ENCODE data around the gene SLC10A3. TPM values are rescaled to one million over a fixed set of nuclear protein-coding genes. Genes with fewer than 3 reads are reported as not detected.

The SLC10A3 gene
- total RNA-seq, 1 experiment from 2014 or later: 17.9 TPM

GRCh38 chrX:154465601-154466000 is 24.8 kb downstream of the SLC10A3 start:
- ChIA-PET CTCF (interaction anchor here (0.7 kb wide), 1 partner anchor 1228 kb away, joined by 3 read pairs; no protein-coding TSS in a partner anchor), POLR2A (no interaction called here)
- H3K27me3 Mint-ChIP-seq (ENCODE audit: insufficient read depth, unreplicated experiment): peaks cover 7% of the 10 kb centered on the region
- H3K4me3 Mint-ChIP-seq (ENCODE audit: unreplicated experiment): no peak overlapping the region
- H3K4me1 Mint-ChIP-seq (ENCODE audit: insufficient read depth, unreplicated experiment): peaks cover 4% of the 10 kb centered on the region
- no peak for TF ChIP-seq CTCF (IDR thresholded peaks at IDR 0.05; ENCODE audit: unreplicated experiment)
- intact Hi-C loops (cut with micrococcal nuclease): no loop called here
- no peaks in the 10 kb centered on the region for H3K9me3 Mint-ChIP-seq (ENCODE audit: unreplicated experiment)
- no peak overlapping the region for H3K27ac Mint-ChIP-seq (ENCODE audit: low read depth, unreplicated experiment)
- BruUV-seq (replicated peaks): no TSS peak
- no peak for DNase-seq (ENCODE audit: unreplicated experiment)
- peaks cover 26% of the 10 kb centered on the region for H3K36me3 Mint-ChIP-seq (ENCODE audit: insufficient read depth, unreplicated experiment)

- Mint-ChIP-seq H3K4me1 (ENCODE audit: insufficient read depth, unreplicated experiment) (peaks cover 4% of the 10 kb centered on the region), H3K36me3 (ENCODE audit: insufficient read depth, unreplicated experiment) (peaks cover 26% of the 10 kb centered on the region), H3K27me3 (ENCODE audit: insufficient read depth, unreplicated experiment) (peaks cover 7% of the 10 kb centered on the region), H3K4me3 (ENCODE audit: unreplicated experiment) (no peak overlapping the region), H3K9me3 (ENCODE audit: unreplicated experiment) (no peaks in the 10 kb centered on the region), H3K27ac (ENCODE audit: low read depth, unreplicated experiment) (no peak overlapping the region)
- CTCF ChIA-PET: no interaction called here
- BruUV-seq (replicated peaks): no TSS peak
- TF ChIP-seq CTCF (IDR thresholded peaks at IDR 0.05; ENCODE audit: unreplicated experiment): no peak
- no peak for DNase-seq (ENCODE audit: unreplicated experiment)
- POLR2A ChIA-PET: no interaction called here
- intact Hi-C loops (cut with micrococcal nuclease): no loop called here
Measured at GRCh38 chrX:154464806-154465365, 25.5 kb downstream of the SLC10A3 start.

DNA sequence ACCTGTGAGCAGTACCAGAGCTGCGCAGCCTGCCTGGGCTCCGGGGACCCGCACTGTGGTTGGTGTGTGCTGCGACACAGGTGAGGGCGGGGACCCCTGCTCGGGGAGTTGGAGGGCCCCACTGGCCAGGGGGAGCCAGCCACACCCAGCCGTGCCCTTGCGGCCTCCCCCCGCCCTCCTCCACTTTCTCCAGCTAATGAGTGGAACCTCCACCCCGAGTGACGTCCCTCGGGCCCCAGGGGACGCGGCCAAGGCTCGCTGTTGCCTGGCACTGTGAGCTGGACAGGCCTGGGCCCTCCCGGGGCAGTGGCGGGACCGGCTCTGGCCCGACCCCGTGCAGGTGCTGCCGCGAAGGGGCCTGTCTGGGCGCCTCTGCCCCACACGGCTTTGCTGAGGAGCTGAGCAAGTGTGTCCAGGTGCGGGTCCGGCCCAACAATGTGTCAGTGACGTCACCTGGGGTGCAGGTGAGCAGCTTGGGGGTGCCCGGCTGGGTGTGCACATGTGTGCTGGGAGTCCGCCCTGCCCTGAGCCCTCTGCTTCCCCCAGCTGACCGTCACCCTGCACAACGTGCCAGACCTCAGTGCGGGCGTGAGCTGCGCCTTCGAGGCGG is 26.7 kb downstream of the SLC10A3 start:
- peaks cover 18% of the 10 kb centered on the region for H3K36me3 Mint-ChIP-seq (ENCODE audit: insufficient read depth, unreplicated experiment)
- no peak overlapping the region for H3K27ac Mint-ChIP-seq (ENCODE audit: low read depth, unreplicated experiment)
- H3K9me3 Mint-ChIP-seq (ENCODE audit: unreplicated experiment): no peaks in the 10 kb centered on the region
- H3K4me3 Mint-ChIP-seq (ENCODE audit: unreplicated experiment): no peak overlapping the region
- TF ChIP-seq CTCF (IDR thresholded peaks at IDR 0.05; ENCODE audit: unreplicated experiment): no peak
- ChIA-PET POLR2A (no interaction called here), CTCF (interaction anchor here (0.5 to 0.6 kb wide), 2 partner anchors 1504 to 1539 kb away, joined by 3 read pairs; no protein-coding TSS in a partner anchor)
- peaks cover 7% of the 10 kb centered on the region for H3K27me3 Mint-ChIP-seq (ENCODE audit: insufficient read depth, unreplicated experiment)
- no TSS peak for BruUV-seq (replicated peaks)
- intact Hi-C loops (cut with micrococcal nuclease): no loop called here
- no peak for DNase-seq (ENCODE audit: unreplicated experiment)
- peaks cover 4% of the 10 kb centered on the region for H3K4me1 Mint-ChIP-seq (ENCODE audit: insufficient read depth, unreplicated experiment)

- ChIA-PET POLR2A (no interaction called here), CTCF (interaction anchor here (1.2 kb wide), 1 partner anchor 65 kb away, joined by 5 read pairs; no protein-coding TSS in a partner anchor)
- peaks cover 7% of the 10 kb centered on the region for H3K27me3 Mint-ChIP-seq (ENCODE audit: insufficient read depth, unreplicated experiment)
- no peak overlapping the region for H3K27ac Mint-ChIP-seq (ENCODE audit: low read depth, unreplicated experiment)
- BruUV-seq (replicated peaks): no TSS peak
- no peak overlapping the region for H3K4me3 Mint-ChIP-seq (ENCODE audit: unreplicated experiment)
- intact Hi-C loops (cut with micrococcal nuclease): no loop called here
- DNase-seq (ENCODE audit: unreplicated experiment): no peak
- H3K9me3 Mint-ChIP-seq (ENCODE audit: unreplicated experiment): no peaks in the 10 kb centered on the region
- peaks cover 7% of the 10 kb centered on the region for H3K4me1 Mint-ChIP-seq (ENCODE audit: insufficient read depth, unreplicated experiment)
- no peak for TF ChIP-seq CTCF (IDR thresholded peaks at IDR 0.05; ENCODE audit: unreplicated experiment)
- H3K36me3 Mint-ChIP-seq (ENCODE audit: insufficient read depth, unreplicated experiment): peaks cover 14% of the 10 kb centered on the region
Measured at GRCh38 chrX:154462396-154462795, 28.0 kb downstream of the SLC10A3 start.

Measured in MCF 10A (cell line).